ENCODE data around the gene LRRC4C. TPM values are rescaled to one million over a fixed set of nuclear protein-coding genes. Genes with fewer than 3 reads are reported as not detected.

The LRRC4C gene
- polyA plus RNA-seq, 1 experiment, result 0.02 TPM

DNA sequence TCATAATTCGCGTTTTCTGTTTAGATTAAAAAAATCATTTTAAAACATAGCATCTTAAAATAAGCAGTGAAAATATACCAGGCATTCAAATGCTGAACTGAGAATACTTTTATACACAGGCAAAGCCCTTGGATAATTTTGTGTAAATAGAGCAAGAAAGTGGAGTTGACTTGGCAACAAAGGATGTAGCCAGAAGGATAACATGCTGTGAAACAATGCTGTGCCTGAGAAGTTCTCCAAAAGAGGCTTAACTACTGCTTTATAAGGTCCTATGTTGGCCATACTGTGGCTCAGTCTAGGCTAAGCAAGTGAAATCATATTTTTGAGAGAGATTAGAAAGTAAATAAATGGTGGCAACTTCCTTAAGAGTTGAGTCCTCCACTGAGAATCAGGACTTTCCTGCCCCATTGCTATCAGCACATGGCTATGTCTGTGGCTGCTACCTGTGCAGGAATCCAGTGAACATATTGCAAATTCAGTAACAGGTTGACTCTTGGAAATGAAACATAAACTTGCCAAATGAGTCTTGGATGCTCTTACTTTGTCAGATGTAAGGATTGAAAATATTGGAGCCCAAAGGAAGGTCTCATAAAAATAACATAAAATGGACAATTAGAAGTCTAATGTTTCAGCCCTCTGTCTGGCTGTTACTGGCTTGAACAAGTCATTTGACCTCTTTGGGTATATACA lies 448.9 kb downstream of the LRRC4C start:
- TF ChIP-seq, protein P1, sequence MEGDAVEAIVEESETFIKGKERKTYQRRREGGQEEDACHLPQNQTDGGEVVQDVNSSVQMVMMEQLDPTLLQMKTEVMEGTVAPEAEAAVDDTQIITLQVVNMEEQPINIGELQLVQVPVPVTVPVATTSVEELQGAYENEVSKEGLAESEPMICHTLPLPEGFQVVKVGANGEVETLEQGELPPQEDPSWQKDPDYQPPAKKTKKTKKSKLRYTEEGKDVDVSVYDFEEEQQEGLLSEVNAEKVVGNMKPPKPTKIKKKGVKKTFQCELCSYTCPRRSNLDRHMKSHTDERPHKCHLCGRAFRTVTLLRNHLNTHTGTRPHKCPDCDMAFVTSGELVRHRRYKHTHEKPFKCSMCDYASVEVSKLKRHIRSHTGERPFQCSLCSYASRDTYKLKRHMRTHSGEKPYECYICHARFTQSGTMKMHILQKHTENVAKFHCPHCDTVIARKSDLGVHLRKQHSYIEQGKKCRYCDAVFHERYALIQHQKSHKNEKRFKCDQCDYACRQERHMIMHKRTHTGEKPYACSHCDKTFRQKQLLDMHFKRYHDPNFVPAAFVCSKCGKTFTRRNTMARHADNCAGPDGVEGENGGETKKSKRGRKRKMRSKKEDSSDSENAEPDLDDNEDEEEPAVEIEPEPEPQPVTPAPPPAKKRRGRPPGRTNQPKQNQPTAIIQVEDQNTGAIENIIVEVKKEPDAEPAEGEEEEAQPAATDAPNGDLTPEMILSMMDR (IDR thresholded peaks at IDR 0.05; ENCODE audit: low read depth, low read length), result no peak

DNA sequence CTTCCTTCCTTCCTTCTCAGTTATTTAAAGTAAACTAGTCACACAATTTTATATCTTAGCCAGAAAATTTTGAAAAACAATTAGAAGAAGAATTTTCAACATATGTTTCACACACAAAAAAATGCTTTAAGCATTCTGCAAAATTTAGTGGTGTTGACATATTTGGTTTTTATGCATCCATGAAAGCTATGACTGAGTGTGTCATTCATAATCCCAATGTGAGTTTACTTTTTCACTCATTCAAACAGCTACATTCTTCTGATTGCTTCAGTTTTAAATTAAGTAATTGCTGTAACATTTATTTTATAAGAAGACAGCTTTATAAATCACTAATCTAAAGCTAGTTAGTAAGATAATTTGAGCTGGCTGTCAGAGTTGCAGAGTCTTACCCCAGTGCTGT lies 453.5 kb downstream of the LRRC4C start:
- Histone ChIP-seq H3K9me3 (ENCODE audit: control insufficient read depth, insufficient read depth, low read length) (peaks cover 5% of the 10 kb centered on the region; the same call in 1 of the 2 replicates), H3K27me3 (ENCODE audit: control insufficient read depth, insufficient read depth, low read length) (no peaks in the 10 kb centered on the region), H3K4me3 (ENCODE audit: low read depth, low read length) (no peak overlapping the region), H3K27ac (ENCODE audit: low read depth, low read length) (no peak overlapping the region)
- TF ChIP-seq, protein P1 (IDR thresholded peaks at IDR 0.05; ENCODE audit: low read depth, low read length), result no peak
- ChIA-PET POLR2A (no interaction called here), CTCF (no interaction called here)
- no peak for DNase-seq (ENCODE audit: low read depth, low spot score)

More for the DNA sequence above, 448.9 kb downstream of the LRRC4C start:
- H3K9me3 ChIP-seq (ENCODE audit: control insufficient read depth, insufficient read depth, low read length), result peaks cover 6% of the 10 kb centered on the region; the same call in 1 of the 2 replicates
- H3K27me3 ChIP-seq (ENCODE audit: control insufficient read depth, insufficient read depth, low read length), result no peaks in the 10 kb centered on the region
- no peak overlapping the region for H3K4me3 ChIP-seq (ENCODE audit: low read depth, low read length)
- ChIA-PET POLR2A (no interaction called here), CTCF (no interaction called here)
- no peak for DNase-seq (ENCODE audit: low read depth, low spot score)
- no peak overlapping the region for H3K27ac ChIP-seq (ENCODE audit: low read depth, low read length)

DNA sequence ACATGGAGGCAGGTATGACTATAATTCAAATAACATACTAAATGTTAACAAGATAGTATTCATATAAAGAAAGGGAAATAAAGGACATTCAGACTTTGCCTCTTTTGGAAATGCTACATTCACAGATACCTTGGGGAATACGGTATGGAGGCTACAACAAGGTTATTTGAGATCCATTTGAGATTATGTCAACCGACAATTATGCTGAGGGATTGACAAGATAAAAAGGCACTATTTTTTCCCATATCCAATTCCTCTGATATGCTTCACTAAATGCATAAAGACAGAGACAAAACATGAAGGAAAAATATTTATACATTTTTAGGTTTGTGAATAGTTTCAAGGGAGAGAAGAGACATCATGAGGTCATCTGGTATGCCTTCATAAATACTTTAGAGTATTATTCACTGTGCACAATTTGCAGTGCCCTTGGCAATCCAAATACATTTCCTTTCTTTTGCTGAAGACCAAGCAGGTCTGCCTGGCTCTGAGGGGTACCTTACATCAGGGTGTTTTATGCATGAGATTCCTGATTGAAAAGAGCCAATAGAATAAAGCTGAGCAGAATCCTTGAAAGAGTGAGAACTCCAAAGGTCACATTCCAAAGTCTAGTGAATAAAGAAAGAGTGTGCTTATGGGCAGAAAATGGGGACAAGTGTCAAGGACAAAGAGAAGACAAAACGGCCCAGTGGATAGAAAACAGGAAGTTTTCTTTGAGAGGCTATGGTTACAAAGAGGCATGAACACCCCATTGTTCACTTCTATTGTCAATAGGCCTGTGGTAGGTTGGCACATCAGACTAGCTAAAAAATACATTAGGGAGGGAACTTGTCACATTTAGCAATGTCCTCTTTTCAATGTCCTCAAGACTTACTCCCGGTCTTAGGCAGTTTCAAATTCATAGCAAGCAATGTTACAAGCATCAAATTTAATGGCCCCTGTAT lies 455.8 kb downstream of the LRRC4C start:
- Histone ChIP-seq H3K27me3 (ENCODE audit: control insufficient read depth, insufficient read depth, low read length) (no peaks in the 10 kb centered on the region), H3K9me3 (ENCODE audit: control insufficient read depth, insufficient read depth, low read length) (peaks cover 5% of the 10 kb centered on the region; the same call in 1 of the 2 replicates), H3K4me3 (ENCODE audit: low read depth, low read length) (no peak overlapping the region), H3K27ac (ENCODE audit: low read depth, low read length) (no peak overlapping the region)
- CTCF ChIA-PET, result no interaction called here
- TF ChIP-seq, protein P1 (IDR thresholded peaks at IDR 0.05; ENCODE audit: low read depth, low read length), result no peak
- DNase-seq (ENCODE audit: low read depth, low spot score), result no peak
- POLR2A ChIA-PET, result no interaction called here

DNA sequence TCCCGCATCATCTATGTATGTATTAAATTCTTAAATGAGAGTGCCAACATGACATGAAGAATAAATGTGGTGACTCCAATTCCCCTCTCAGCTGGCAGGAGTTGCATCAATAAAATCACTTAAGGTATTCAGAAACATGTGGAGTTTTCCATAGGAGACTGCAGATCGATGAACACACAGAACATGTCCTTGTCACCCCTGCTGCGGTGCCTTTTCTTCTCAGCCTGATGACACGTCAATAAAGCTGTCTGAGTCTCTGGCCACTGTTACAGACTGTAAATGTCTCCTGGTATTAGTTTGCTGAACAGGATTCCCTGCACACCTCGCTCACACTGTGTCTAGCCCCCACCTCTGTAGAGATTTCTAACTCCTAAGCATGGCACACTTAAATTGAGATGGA lies 460.5 kb downstream of the LRRC4C start:
- Histone ChIP-seq H3K27ac (ENCODE audit: low read depth, low read length) (no peak overlapping the region), H3K9me3 (ENCODE audit: control insufficient read depth, insufficient read depth, low read length) (no peaks in the 10 kb centered on the region; the same call in 1 of the 2 replicates), H3K27me3 (ENCODE audit: control insufficient read depth, insufficient read depth, low read length) (no peaks in the 10 kb centered on the region), H3K4me3 (ENCODE audit: low read depth, low read length) (no peak overlapping the region)
- TF ChIP-seq, protein P1 (IDR thresholded peaks at IDR 0.05; ENCODE audit: low read depth, low read length), result no peak
- ChIA-PET CTCF (no interaction called here), POLR2A (no interaction called here)
- DNase-seq (ENCODE audit: low read depth, low spot score), result no peak

All from AG04450 (cell line).